ENCODE measurements around the gene PALM. TPM values are rescaled to one million over a fixed set of nuclear protein-coding genes. Genes with fewer than 3 reads are reported as not detected.
A peak's percentile ranks its signal among the peaks of the same experiment; 100 is the strongest.

Gene PALM
- total RNA-seq, 3 donors from 2014 or later: 8.1 to 58.4 (median 13.0) TPM

GRCh38 chr19:791567-792305 lies 83.0 kb downstream of the PALM start:
- H3K36me3 ChIP-seq (ENCODE audit: low read depth): no peaks in the 10 kb centered on the region
- no peak for ATAC-seq
- no peak for DNase-seq
- no peak for TF ChIP-seq CTCF (IDR thresholded peaks at IDR 0.05)
- H3K4me3 ChIP-seq: no peak overlapping the region
- intact Hi-C loops (cut with DNase I, micrococcal nuclease): no loop called here
- H3K4me1 ChIP-seq (ENCODE audit: low read depth): peaks cover 8% of the 10 kb centered on the region
- H3K9me3 ChIP-seq: no peaks in the 10 kb centered on the region

- TF ChIP-seq CTCF (IDR thresholded peaks at IDR 0.05): no peak
- no peak for ATAC-seq
- Histone ChIP-seq H3K36me3 (ENCODE audit: low read depth) (peaks cover 5% of the 10 kb centered on the region), H3K9me3 (no peaks in the 10 kb centered on the region), H3K4me3 (no peak overlapping the region), H3K4me1 (ENCODE audit: low read depth) (peaks cover 8% of the 10 kb centered on the region)
- intact Hi-C loops (cut with DNase I, micrococcal nuclease): no loop called here
- DNase-seq: no peak
Measured at GRCh38 chr19:792306-792885, 83.7 kb downstream of the PALM start.

GRCh38 chr19:793806-794205 lies 85.1 kb downstream of the PALM start:
- intact Hi-C loops (cut with DNase I, micrococcal nuclease): no loop called here
- DNase-seq: peak in 1 of 3 donors; percentile 31
- Histone ChIP-seq H3K4me3 (no peak overlapping the region), H3K9me3 (no peaks in the 10 kb centered on the region), H3K4me1 (ENCODE audit: low read depth) (peaks cover 9% of the 10 kb centered on the region), H3K36me3 (ENCODE audit: low read depth) (peaks cover 5% of the 10 kb centered on the region)
- ATAC-seq: no peak
- no peak for TF ChIP-seq CTCF (IDR thresholded peaks at IDR 0.05)

GRCh38 chr19:795073-795611 lies 86.4 kb downstream of the PALM start:
- ATAC-seq (no peak), DNase-seq (peak in 2 of 3 donors; percentile 45 to 61)
- Histone ChIP-seq H3K9me3 (no peaks in the 10 kb centered on the region), H3K4me3 (no peak overlapping the region), H3K4me1 (ENCODE audit: low read depth) (peaks cover 22% of the 10 kb centered on the region), H3K36me3 (ENCODE audit: low read depth) (peaks cover 5% of the 10 kb centered on the region)
- no peak for TF ChIP-seq CTCF (IDR thresholded peaks at IDR 0.05)
- intact Hi-C loops (cut with DNase I, micrococcal nuclease): no loop called here

GRCh38 chr19:795691-796581 lies 87.2 kb downstream of the PALM start:
- no peak for ATAC-seq
- H3K9me3 ChIP-seq: no peaks in the 10 kb centered on the region
- intact Hi-C loops (cut with DNase I, micrococcal nuclease): no loop called here
- peak overlapping the region; percentile 84 for H3K4me3 ChIP-seq
- TF ChIP-seq CTCF (IDR thresholded peaks at IDR 0.05): no peak
- peak in 2 of 3 donors; percentile 61 to 71 for DNase-seq
- peaks cover 5% of the 10 kb centered on the region for H3K36me3 ChIP-seq (ENCODE audit: low read depth)
- H3K4me1 ChIP-seq (ENCODE audit: low read depth): peaks cover 30% of the 10 kb centered on the region
